ENCODE results near the gene NEURL2.

DNA sequence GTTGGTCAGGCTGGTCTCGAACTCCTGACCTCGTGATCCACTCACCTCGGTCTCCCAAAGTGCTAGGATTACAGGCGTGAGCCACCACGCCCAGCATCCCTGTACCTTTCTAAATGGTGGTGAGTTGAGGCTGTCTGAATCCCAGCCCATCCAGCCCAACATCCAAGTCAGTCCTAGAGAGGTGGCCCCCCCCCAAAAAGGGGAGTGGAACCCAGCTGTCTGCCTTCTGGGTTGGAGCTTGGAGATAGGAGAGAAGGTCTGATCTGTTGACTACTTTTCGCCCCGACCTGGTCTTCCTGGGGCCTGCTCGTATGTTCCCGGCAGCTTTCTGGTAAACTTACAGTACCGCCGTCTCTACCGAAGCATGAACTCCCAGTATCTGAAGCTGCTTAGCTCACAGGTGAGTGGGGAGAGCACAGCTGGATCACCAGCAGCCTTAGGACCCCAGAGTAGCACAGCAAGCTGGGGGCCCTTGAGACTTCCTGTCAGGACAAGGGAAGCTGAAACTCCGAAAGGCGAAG is 5.7 kb upstream of the NEURL2 start:
- no peak for TF ChIP-seq POLR2A (IDR thresholded peaks at IDR 0.05)
- TF ChIP-seq, protein P1, sequence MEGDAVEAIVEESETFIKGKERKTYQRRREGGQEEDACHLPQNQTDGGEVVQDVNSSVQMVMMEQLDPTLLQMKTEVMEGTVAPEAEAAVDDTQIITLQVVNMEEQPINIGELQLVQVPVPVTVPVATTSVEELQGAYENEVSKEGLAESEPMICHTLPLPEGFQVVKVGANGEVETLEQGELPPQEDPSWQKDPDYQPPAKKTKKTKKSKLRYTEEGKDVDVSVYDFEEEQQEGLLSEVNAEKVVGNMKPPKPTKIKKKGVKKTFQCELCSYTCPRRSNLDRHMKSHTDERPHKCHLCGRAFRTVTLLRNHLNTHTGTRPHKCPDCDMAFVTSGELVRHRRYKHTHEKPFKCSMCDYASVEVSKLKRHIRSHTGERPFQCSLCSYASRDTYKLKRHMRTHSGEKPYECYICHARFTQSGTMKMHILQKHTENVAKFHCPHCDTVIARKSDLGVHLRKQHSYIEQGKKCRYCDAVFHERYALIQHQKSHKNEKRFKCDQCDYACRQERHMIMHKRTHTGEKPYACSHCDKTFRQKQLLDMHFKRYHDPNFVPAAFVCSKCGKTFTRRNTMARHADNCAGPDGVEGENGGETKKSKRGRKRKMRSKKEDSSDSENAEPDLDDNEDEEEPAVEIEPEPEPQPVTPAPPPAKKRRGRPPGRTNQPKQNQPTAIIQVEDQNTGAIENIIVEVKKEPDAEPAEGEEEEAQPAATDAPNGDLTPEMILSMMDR (IDR thresholded peaks at IDR 0.05) = no peak

All from suprapubic skin (tissue), 3 donors.